Activated naive CD8-positive, alpha-beta T cell treated with anti-CD3 and anti-CD28 coated beads, Interleukin-2, amount 10 ng/mL, durations not matched to agents 7 days and 5 days (primary cell): ENCODE results near the gene POLR3E. TPM values are rescaled to one million over a fixed set of nuclear protein-coding genes. Genes with fewer than 3 reads are reported as not detected.

Experiments
- total RNA-seq, 2 experiments: library from RNA; stranded (reverse); gene quantifications; one replicate each; pipeline ENCODE4 v1.2.3, GENCODE V29; 2021

The POLR3E gene
- total RNA-seq, 2 experiments from 2014 or later = 53.2 to 56.9 TPM

Other genes starting within 250 kb of the POLR3E start
- under 1 TPM; 0.42 to 0.51 TPM for gene VWA3A, start 204.9 kb upstream of the POLR3E start, total RNA-seq
- gene SDR42E2, start 134.9 kb upstream of the POLR3E start, total RNA-seq = under 1 TPM; 0.23 to 0.44 TPM
- 10 to 100 TPM; 25.7 to 26.1 TPM for gene EEF2K, start 91.1 kb upstream of the POLR3E start, total RNA-seq
- gene CDR2, start 77.2 kb downstream of the POLR3E start, total RNA-seq = 10 to 100 TPM; 42.2 to 48.6 TPM
- gene NPIPB5, start 213.5 kb downstream of the POLR3E start, total RNA-seq = 100 to 1,000 TPM; 332 to 356 TPM